ENCODE data around the gene SMU1.

SMU1 gene

DNA sequence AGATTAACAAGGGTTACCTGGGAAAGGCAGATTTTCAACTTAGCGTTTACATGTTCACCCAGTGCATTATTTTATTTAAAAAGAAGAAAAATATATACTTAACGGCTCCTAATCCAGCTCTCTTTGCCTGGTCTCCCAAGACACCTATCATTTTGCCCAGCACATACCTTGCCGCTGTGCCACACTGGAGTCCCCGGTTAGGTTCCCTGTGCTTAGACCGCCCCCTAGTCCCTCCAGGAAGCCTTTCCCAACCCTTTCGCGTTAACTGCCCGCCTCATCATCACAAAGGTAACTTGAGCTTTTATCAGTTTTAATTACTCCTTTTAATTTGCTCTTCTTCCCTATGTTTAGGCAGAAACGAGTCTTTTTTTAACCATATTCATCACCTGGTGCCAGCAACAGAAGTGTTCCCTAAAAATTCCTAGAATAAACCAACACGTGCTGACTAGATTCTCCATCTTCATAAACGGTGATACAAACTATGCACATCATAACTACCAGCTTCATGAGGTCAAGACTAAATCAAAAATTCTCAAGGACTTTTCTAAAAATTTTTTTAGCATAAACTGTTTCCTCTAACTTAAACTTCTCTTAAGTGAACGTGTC lies 31.7 kb downstream of the SMU1 start:
- Histone ChIP-seq H3K79me2 (ENCODE audit: insufficient read depth, low read length) (no peaks in the 10 kb centered on the region), H3K9ac (ENCODE audit: low read depth, low read length, poor library complexity, severe bottlenecking) (no peak overlapping the region), H2AFZ (ENCODE audit: low read length) (no peak overlapping the region), H3F3A (ENCODE audit: low read depth) (peaks cover 7% of the 10 kb centered on the region; the same call in 1 of the 2 replicates), H3K4me2 (ENCODE audit: low read depth, low read length, poor library complexity, severe bottlenecking) (no peak overlapping the region), H4K20me1 (ENCODE audit: insufficient read depth, low read length, poor library complexity, severe bottlenecking) (peaks cover 2% of the 10 kb centered on the region), H3K9me2 (replicated peaks; ENCODE audit: low read depth, low read length) (no peaks in the 10 kb centered on the region), H3K27me3 (ENCODE audit: insufficient read depth, low read length, poor library complexity, severe bottlenecking) (no peaks in the 10 kb centered on the region), H3K4me1 (ENCODE audit: insufficient read depth, low read length, poor library complexity, severe bottlenecking) (no peaks in the 10 kb centered on the region), H3K4me3 (ENCODE audit: low read length, poor library complexity, severe bottlenecking) (no peak overlapping the region), H3K9me3 (ENCODE audit: insufficient read depth, low read depth, low read length) (no peaks in the 10 kb centered on the region), H3K36me3 (ENCODE audit: insufficient read depth, low read length) (peaks cover 30% of the 10 kb centered on the region; the same call in 1 of the 2 replicates)
- TF ChIP-seq EZH2phosphoT487 (IDR thresholded peaks at IDR 0.05; ENCODE audit: borderline replicate concordance) (no peak), CTCF (conservative IDR thresholded peaks at IDR 0.05; ENCODE audit: low read length) (no peak)

GRCh38 chr9:33044162-33044673 lies 32.3 kb downstream of the SMU1 start:
- Histone ChIP-seq H3K4me1 (ENCODE audit: insufficient read depth, low read length, poor library complexity, severe bottlenecking) (no peaks in the 10 kb centered on the region), H4K20me1 (ENCODE audit: insufficient read depth, low read length, poor library complexity, severe bottlenecking) (peaks cover 3% of the 10 kb centered on the region), H3K9me2 (replicated peaks; ENCODE audit: low read depth, low read length) (no peaks in the 10 kb centered on the region), H3K4me3 (ENCODE audit: low read length, poor library complexity, severe bottlenecking) (no peak overlapping the region), H3K27me3 (ENCODE audit: insufficient read depth, low read length, poor library complexity, severe bottlenecking) (no peaks in the 10 kb centered on the region), H3K4me2 (ENCODE audit: low read depth, low read length, poor library complexity, severe bottlenecking) (no peak overlapping the region), H3K79me2 (ENCODE audit: insufficient read depth, low read length) (no peaks in the 10 kb centered on the region), H3F3A (ENCODE audit: low read depth) (peaks cover 7% of the 10 kb centered on the region; the same call in 1 of the 2 replicates), H3K36me3 (ENCODE audit: insufficient read depth, low read length) (peaks cover 30% of the 10 kb centered on the region; the same call in 1 of the 2 replicates), H3K9me3 (ENCODE audit: insufficient read depth, low read depth, low read length) (no peaks in the 10 kb centered on the region), H3K9ac (ENCODE audit: low read depth, low read length, poor library complexity, severe bottlenecking) (no peak overlapping the region), H2AFZ (ENCODE audit: low read length) (no peak overlapping the region)
- TF ChIP-seq EZH2phosphoT487 (IDR thresholded peaks at IDR 0.05; ENCODE audit: borderline replicate concordance) (no peak), CTCF (conservative IDR thresholded peaks at IDR 0.05; ENCODE audit: low read length) (no peak)

DNA sequence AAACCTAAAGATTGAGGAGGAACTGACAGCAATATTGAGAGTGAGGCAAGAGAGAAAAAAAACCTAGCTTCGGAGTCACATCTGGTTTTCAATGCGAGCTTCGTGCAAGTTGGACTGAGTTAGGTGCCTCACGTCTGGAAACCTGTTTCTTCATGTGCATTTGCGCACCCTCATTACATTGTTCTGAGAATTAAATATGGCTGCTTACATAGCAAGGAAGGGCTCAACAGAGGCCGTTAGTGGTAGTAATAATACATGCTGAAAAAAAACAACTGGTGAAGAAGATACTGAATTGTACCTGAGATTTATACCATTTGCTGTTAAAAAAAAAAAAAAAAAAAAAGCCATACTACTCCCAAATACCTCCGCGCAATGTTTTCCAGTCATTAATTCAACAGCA lies 32.8 kb downstream of the SMU1 start:
- no peak overlapping the region for H3K4me2 ChIP-seq (ENCODE audit: low read depth, low read length, poor library complexity, severe bottlenecking)
- TF ChIP-seq CTCF (conservative IDR thresholded peaks at IDR 0.05; ENCODE audit: low read length) (no peak), EZH2phosphoT487 (IDR thresholded peaks at IDR 0.05; ENCODE audit: borderline replicate concordance) (no peak)
- H3K36me3 ChIP-seq (ENCODE audit: insufficient read depth, low read length), result peaks cover 35% of the 10 kb centered on the region
- no peaks in the 10 kb centered on the region for H3K9me3 ChIP-seq (ENCODE audit: insufficient read depth, low read depth, low read length)
- H4K20me1 ChIP-seq (ENCODE audit: insufficient read depth, low read length, poor library complexity, severe bottlenecking), result peaks cover 8% of the 10 kb centered on the region
- no peaks in the 10 kb centered on the region for H3K27me3 ChIP-seq (ENCODE audit: insufficient read depth, low read length, poor library complexity, severe bottlenecking)
- peaks cover 9% of the 10 kb centered on the region; the same call in 1 of the 2 replicates for H3F3A ChIP-seq (ENCODE audit: low read depth)
- H3K9me2 ChIP-seq (replicated peaks; ENCODE audit: low read depth, low read length), result no peaks in the 10 kb centered on the region
- H3K79me2 ChIP-seq (ENCODE audit: insufficient read depth, low read length), result no peaks in the 10 kb centered on the region
- no peaks in the 10 kb centered on the region for H3K4me1 ChIP-seq (ENCODE audit: insufficient read depth, low read length, poor library complexity, severe bottlenecking)
- H3K4me3 ChIP-seq (ENCODE audit: low read length, poor library complexity, severe bottlenecking), result no peak overlapping the region
- H2AFZ ChIP-seq (ENCODE audit: low read length), result no peak overlapping the region
- H3K9ac ChIP-seq (ENCODE audit: low read depth, low read length, poor library complexity, severe bottlenecking), result no peak overlapping the region
